G401 (cell line): ENCODE measurements around the gene OPRM1. TPM values are rescaled to one million over a fixed set of nuclear protein-coding genes. Genes with fewer than 3 reads are reported as not detected.

Experiments
- DNase-seq: peaks from one replicate; pipeline ENCODE4 v3.0.0-alpha.2; 2015; ENCODE audit warnings: low spot score
- in situ Hi-C: cut with HindIII; loops from 2 replicates; pipeline ENCODE4 v1.10.0; 2016; ENCODE audit warnings: low sequenced_read_pairs, mixed read lengths
- total RNA-seq: library from RNA; depleted of rRNA; stranded (reverse); fragments of >200 nt; shearing (Covaris generic); gene quantifications from 2 replicates; pipeline ENCODE4 v1.2.3, GENCODE V29; 2014

The OPRM1 gene
- total RNA-seq, 1 experiment from 2014 or later = not detected

DNA sequence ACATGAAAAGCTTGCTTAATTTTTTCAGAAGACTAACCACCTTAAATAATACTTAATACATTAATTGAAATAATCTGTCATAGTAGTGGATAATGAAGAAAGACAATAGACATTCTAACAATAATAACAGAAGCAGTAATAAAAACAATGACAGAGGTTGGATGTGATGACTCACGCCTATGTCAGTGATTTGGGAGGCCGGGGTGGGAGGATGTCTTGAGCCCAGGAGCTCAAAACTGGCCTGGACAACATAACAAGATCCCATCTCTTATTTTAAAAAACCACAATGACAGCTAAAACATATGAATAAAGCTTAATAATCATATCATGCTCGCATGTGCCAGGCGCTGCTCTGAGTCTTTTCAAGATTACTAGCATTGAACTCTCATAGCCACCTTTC lies 212.1 kb downstream of the OPRM1 start:
- DNase-seq = no peak
- in situ Hi-C loops = no loop called here

DNA sequence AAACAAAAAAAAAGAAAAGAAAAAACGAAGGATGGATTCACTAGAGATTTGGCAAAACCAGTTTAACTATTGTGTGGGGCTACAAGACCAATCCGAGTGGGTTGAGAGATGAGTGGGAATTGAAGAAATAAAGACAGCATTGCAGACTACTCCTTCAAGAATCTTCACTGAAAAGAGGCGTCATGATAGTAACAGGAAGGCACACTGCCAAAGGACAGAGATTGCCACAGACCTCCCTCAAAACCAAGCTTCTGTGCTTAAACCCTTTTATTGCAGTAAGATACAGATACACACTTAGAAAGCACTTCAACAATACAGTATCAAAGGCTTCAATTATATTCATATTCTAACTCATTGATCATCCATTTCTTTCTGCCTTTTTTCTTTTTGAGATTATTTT lies 213.6 kb downstream of the OPRM1 start:
- in situ Hi-C loops = no loop called here
- no peak for DNase-seq

DNA sequence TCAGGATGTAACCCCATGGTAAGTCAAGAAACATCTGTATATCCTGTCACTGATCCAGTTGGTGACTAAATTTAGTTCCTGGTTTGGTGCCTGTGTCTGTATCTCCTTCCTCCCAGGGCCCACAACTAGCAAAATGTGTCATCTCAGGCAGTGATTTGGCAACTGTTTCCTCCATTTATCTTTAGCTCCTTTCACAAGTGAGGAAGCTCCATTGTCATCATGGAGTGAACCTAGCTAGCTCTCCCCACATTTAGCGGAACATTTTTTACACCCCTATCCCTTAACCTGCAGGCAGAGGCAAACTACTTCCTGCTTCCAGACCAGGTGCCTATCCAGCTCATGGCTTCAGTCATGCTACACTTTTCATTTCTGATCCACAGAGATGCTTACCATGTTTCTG lies 218.0 kb downstream of the OPRM1 start:
- no peak for DNase-seq
- in situ Hi-C loops = no loop called here

DNA sequence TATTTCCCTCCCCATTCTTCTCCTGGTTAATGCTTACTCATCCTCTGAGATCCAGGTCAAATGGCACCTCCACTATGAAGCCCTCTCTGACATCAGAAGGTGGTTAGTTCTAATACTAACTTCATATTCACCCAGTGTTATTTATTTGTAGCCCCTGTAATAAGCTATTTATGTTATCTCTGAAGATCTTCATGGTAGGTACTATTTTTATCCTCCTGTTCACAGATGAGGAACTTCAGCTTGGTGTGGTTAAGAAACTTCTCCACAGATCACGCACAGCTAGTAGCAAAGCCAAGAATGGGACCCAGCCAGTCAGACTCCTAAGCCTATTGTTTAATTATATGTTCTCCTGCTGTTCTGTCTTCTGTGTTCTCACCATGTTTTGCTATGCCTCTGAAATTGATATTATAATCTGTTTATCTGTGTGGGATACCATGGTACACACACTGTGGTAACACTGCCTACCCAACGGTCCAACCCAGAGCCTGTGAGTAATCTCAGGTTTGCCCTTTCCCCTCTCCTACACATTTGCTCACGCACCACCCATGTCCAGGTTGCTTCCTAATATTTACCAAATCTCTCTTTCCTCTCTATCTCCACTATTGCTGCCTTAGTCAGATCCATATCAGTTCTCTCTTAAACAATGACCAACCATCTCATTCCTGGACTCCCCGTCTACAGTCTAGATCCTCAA lies 219.2 kb downstream of the OPRM1 start:
- in situ Hi-C loops = no loop called here
- no peak for DNase-seq

DNA sequence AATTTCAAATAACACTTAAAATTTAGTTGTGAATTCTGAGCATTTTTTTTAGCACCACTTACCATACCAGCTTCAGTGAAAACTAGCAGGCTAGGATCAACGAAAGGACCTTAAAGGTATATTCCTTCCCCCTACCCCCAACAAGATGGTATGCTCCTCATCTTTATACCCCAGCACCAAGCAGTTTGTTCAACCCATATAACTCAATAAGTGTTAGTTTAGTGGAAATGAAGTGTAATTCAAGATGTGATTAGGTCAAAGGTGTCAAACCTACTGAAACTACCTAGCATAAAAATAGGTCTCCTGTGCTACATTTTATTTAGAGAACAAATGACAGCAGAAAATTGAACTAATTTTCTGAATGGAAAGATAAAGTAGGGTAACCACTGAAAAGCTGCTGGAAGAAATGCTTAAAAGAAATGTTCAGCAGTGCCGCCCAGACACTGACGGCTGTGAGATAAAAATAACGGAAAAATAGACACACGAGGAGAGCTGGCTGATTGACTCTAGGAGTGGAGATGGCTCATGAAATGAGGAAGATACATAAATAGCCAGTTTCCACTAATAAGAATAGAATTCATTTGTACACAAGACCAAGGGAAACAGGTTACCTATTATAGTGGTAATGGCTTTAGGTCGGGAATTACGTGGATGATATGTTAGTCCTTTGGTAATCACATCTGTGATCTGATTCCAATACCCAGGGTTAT lies 222.8 kb downstream of the OPRM1 start:
- in situ Hi-C loops = no loop called here
- no peak for DNase-seq

DNA sequence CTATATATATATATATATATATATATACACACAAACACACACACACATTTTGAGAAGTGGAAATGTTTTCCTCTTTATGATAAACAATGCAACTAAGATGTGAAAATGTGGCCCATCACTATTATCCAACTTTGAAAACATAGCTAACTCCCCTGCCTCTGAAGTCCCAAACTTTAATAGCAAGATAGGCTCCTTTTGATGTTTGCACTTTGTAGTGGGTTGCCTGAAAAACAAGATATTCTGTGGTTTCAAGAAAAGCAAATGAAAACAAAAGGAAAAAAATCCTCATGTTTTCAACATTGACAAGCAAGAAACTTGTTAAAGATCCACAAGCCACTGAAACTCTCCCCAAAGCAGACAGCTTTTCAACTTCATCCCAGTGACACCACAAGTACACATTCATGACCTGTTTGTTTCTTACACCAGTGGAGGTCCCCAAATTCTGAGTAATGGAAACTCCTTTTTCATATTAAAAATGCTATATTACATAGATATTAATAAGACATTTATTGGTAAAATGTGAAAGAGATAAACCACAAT lies 227.6 kb downstream of the OPRM1 start:
- in situ Hi-C loops = no loop called here

DNA sequence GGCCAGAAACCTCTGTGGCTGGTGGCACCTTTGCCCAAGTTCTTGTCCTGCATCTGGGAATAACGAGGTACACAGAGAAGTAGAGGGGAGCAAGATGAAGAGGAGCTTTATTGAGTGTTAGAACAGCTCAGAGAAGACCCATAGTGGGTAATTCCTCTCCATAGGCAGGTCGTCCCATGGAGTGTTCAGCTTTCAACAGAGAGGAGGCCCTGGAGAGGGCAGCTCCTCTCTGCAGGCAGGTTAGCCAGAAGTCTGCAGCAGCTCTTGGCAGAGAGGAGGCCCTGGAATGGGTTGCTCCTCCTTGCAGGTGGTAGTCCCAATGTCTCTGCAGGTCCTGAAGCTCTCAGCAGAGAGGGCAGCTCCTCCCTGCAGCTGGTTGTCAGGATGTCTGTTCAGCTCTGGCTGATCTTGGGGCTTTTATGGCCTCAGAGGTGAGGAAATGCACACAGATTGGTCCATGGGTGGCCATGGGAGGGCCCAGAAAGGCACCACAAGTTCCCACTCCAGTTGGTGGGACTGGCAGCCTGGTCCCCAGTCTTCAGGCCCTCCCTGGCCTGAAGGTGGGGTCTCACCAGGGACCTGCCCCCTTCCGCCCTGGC lies 228.6 kb downstream of the OPRM1 start:
- no peak for DNase-seq
- in situ Hi-C loops = no loop called here

More for the DNA sequence above, 227.6 kb downstream of the OPRM1 start:
- DNase-seq = no peak

DNA sequence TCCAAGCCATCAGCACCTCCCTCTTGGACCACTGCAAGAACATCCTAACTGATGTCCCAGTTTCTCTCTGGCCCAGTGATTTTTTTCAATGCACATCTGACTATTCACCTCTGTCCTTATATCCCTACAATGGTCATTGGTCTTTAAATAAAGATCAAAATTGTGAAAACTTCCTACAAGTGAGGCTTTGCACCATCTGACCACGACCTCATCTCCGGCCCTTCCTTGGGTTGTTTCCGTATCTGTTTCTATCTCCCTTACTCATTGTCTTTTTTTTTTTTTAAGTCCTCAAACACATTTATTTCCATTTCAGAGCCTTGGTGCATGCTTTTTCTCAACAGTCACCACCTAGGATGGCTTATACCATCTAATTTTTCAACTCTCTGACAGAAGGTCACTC lies 229.4 kb downstream of the OPRM1 start:
- in situ Hi-C loops = no loop called here

DNA sequence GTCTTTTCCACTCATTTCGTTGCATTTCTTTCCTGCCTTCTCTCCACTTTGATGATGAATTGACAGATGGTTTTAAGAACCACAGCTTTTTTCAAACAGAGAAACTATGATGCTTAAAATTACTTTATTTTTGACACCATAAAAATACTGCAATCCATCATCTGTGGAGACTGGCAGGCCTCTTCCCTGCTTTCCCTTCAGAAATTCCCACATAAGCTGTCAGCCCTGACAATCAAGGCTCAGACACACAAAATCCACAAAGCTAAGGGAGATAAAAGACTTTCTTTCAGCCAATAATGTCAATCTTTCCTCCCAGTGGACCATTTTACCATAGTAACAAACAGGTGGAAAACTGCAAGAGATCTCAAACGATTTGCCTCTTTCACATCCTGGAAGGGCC lies 235.1 kb downstream of the OPRM1 start:
- no peak for DNase-seq
- in situ Hi-C loops = no loop called here

More for the DNA sequence above, 229.4 kb downstream of the OPRM1 start:
- DNase-seq = no peak

DNA sequence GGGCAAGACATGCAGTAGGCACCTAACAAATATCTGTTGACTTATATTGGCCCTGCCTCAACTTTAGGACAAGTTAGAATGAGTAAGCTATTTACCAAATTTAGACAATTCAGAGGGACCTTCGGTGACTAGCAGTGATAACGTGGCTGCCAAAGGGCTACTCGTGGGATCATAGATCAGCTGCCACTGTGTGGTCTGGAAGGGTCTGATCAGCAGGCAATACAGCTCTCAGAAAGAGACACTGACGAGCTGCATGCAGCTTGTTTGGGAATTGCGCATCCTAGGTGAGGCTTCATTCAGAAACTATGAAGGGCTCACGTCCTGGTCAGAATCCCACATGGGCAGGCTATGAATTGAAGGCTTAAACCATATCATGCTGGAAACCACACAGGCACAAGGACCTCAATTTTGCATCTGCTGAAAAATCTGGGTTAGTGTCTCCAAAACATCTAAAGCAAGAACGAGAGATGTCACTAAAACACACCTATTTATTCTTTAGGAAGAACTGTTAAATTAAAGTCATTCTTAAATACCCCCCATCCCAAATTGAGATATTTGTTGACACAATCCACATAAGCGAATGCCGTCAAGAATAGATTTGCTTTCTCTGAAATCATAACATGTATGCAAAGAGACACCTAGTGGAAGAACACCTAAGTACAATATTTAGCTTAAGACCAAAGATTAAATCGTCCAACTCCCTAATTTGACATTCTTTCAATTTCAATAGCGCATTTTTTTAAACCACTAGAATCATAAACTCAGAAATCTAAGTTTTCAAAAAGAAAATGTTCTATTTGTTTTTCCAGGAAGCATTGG lies 238.0 kb downstream of the OPRM1 start:
- in situ Hi-C loops = no loop called here
- peak; percentile 71 for DNase-seq

DNA sequence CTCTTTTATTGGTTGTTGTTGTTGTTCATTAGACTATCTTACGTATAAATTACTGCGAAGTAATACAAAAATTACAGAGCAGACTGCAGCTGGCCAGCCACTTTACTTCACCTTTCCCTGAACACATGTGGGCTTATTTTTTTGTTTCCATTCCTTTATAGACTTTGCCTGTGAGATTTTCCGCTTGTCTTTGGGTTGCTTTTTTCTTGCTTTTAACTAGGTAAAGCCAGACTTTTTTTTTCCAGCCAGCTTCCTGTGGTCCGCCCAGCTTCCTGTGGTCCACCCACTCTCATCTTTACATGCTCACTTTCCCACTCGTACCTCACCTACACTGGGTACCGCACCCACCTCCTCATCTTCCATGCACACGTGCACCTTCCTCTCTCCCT lies 238.6 kb downstream of the OPRM1 start:
- in situ Hi-C loops = no loop called here
- DNase-seq = no peak

DNA sequence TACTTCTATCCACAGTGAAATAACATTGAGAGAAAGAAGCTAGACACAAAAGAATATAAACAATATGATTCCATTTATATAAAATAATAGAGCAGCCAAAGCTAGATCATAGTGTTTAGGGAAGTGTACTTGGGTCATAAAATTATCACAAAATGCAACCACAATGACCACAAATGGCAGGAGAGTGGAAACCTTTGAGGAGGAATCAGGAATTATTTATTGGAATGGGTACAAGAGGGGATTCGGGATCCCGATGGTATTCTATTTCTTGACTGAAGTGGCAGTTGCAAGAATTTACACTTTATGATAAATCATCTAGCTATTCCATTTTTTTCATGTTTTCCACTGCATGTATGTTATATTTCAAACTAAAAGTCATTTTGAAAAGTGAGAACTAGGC lies 241.5 kb downstream of the OPRM1 start:
- in situ Hi-C loops = no loop called here
- DNase-seq = no peak

DNA sequence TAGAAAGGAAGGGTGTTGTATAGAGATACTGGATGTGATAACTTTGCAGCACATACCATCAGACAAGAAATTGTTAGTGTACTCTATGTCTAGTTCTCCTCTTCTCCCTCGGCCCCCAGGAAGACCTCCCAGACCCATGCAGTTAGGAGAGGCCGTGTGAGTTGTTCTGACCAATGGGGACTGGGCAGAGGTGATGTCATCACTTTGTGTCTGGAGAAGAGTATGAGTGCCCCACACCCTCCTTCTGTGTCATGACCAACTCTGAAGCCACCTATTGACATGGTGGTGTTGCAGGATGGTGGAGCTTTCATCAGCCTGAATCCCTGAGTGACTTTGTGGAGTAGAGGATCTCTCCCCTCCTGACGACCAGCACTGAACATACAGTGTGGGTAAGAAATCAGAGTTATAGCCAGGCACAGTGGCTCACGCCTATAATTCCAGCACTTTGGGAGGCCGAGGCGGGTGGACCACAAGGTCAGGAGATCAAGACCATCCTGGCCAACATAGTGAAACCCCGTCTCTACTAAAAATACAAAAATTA lies 245.3 kb downstream of the OPRM1 start:
- DNase-seq = no peak
- in situ Hi-C loops = no loop called here

DNA sequence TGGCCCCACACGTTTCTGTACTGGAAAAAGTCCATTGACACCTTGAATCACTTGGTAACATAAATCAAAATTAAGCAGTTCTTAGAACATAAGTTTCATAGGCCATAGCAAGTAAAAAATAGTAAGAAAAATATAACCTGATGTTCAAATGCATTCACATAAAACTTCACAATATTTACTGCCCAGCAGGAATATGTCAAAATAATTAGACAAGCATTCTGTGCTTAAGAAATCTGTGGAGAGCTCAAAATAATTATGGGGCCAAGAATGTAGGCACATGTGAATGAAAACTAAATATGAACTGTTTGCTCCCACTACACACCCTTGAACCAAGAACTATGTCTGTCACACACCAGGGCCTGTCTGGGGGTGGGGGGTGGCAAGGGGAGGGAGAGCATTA lies 246.8 kb downstream of the OPRM1 start:
- in situ Hi-C loops = no loop called here
- DNase-seq = no peak

DNA sequence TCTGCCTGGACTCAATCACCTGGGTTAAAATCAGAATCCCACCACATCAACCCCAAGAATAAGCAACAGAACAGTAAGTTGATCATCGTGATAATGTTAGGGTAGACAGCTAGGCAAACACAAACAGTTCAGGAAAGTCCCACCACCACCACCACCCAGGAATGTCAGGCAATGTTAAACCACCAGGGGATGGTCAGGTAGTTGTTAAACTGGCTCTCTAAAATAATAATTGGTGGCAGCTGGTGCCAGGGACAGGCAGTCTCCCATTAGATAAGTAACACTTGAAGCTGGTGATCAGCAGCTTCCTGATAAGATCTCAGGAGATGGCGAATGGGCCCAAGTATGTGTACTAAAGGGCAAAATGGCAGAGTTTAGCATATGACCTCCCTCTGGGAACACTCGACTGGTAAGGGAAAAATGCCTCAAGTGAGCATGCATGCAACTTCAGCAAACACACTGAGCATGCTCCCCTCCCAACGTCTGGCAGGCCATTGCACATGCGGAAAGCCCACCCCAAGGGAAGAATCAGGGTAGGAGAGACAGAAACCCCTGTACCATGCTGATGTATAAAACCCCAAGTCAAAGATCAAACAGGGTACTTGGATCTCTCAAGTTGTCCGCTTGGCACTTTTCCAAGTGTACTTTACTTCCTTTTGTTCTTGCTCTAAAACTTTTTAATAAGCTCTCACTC lies 250.9 kb downstream of the OPRM1 start:
- DNase-seq = no peak

DNA sequence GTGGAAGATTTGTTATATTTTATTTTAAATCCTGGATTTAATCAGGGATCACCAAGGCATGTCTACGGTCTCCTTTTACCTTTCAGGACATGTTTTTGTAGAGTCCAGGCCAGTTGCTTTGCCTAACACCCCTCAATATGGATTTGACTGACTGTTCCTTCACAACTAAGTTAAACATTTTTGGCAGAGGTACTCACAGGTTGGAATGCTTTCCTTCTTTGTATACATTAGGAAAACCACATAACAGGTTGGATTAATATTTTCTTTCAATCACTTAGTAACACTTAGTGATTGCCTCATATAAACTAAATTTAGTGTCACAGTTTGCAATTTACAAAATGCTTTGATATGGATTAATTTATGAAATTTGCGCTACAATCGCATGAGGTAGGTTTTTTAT lies 253.0 kb downstream of the OPRM1 start:
- no peak for DNase-seq
- in situ Hi-C loops = no loop called here

More for the DNA sequence above, 250.9 kb downstream of the OPRM1 start:
- in situ Hi-C loops = no loop called here

DNA sequence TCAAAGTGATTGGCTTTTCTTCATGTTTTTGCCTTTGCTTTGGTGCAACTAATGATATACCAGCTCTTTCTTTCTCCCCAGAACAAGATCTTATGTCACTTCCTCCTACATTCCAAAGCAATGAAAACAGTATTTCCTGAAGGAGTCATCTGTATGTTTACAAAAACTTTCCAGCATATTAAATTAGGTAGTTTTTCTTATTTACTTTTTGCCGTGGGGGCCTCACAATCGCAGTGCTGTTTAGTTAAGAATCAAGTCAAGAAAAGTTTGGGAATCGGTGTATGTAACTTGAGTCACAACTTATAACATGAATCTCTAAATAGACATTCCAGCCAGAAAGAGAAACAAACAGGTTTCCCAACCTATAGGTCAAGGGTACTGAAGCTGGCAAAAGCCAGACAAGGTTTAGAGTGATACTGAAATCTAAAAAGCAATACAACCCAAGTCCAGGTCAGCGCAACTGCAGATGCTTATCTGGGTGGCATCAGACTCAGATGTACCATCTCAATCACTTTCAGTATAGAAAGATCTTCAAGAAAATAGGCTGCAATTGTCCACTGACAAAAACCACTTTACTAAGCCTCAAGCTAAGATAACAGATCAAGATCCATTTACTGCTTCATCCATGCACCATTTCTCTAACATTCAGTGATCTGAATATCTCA lies 253.9 kb downstream of the OPRM1 start:
- in situ Hi-C loops = no loop called here
- DNase-seq = no peak

DNA sequence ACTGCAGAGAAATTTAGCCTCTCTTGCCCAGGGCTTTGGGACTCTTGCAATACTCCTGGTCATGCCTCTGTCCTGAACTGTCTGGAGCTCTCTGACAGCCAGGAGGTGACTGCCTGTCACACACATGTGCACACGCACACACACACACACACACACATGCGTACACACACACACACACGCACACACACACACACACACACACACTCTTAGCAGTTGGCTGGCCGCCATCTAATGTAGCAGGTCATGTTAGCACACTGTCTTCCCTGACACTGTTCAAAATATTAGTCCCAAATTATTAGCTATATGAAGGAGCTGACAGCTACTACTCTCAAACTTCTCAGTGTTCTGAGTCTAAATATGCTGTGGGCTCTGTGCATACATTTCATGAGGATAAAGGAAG lies 256.7 kb downstream of the OPRM1 start:
- DNase-seq = no peak
- in situ Hi-C loops = no loop called here
